HFFc6 (cell line): ENCODE measurements around the gene ITM2C. TPM values are rescaled to one million over a fixed set of nuclear protein-coding genes. Genes with fewer than 3 reads are reported as not detected.

Experiments used
- DNase-seq: peaks from one replicate; pipeline ENCODE4 v3.0.0-alpha.2; 2018
- H3K27ac Mint-ChIP-seq: 2 replicates; pipeline ENCODE4 v1.8.0; 2020; ENCODE audit warnings: mild to moderate bottlenecking, mixed read lengths
- H3K27me3 Mint-ChIP-seq: 2 replicates; pipeline ENCODE4 v1.8.0; 2021; ENCODE audit warnings: mild to moderate bottlenecking, moderate library complexity, mixed read lengths; ENCODE audit not compliant: insufficient read depth
- H3K36me3 Mint-ChIP-seq: 2 replicates; pipeline ENCODE4 v1.8.0; 2021; ENCODE audit warnings: low read depth, mixed read lengths
- H3K4me1 Mint-ChIP-seq: 2 replicates; pipeline ENCODE4 v1.8.0; 2020; ENCODE audit warnings: low read depth, mixed read lengths
- H3K4me3 Mint-ChIP-seq: 2 replicates; pipeline ENCODE4 v1.8.0; 2020; ENCODE audit warnings: mild to moderate bottlenecking, moderate library complexity, mixed read lengths
- H3K9me3 Mint-ChIP-seq: 2 replicates; pipeline ENCODE4 v1.8.0; 2020; ENCODE audit warnings: mild to moderate bottlenecking, mixed read lengths
- CTCF ChIP-seq: fragments of 200-600 bp; sonication (generic); IDR thresholded peaks from 2 replicates; pipeline ENCODE4 v1.5.0; 2021; ENCODE audit warnings: antibody characterized with exemption, mild to moderate bottlenecking
- total RNA-seq, 6 experiments: library from RNA; stranded (reverse); fragmentation: NEBNext Ultra II Directional; extraction: Animal tissue kit (Norgen Biotek cat#: 25700); gene quantifications; 2 replicates in 1 of 6; 3 replicates in 5 of 6; pipeline ENCODE4 v1.2.3, GENCODE V29; 2021

ITM2C gene
- total RNA-seq, 6 experiments from 2014 or later: 28.1 to 53.8 (median 29.4) TPM

GRCh38 chr2:230921806-230922595 lies 57.3 kb downstream of the ITM2C start:
- no peak overlapping the region for H3K4me3 Mint-ChIP-seq
- H3K4me1 Mint-ChIP-seq: peaks cover 6% of the 10 kb centered on the region; the same call in 1 of the 2 replicates
- no peaks in the 10 kb centered on the region for H3K36me3 Mint-ChIP-seq
- no peak for TF ChIP-seq CTCF
- no peak for DNase-seq
- peaks cover 51% of the 10 kb centered on the region for H3K27me3 Mint-ChIP-seq
- H3K9me3 Mint-ChIP-seq: no peaks in the 10 kb centered on the region
- no peak overlapping the region for H3K27ac Mint-ChIP-seq

GRCh38 chr2:230922951-230923717 lies 58.4 kb downstream of the ITM2C start:
- H3K4me3 Mint-ChIP-seq: no peak overlapping the region
- TF ChIP-seq CTCF: no peak
- no peak for DNase-seq
- H3K9me3 Mint-ChIP-seq: no peaks in the 10 kb centered on the region
- H3K27ac Mint-ChIP-seq: no peak overlapping the region
- no peaks in the 10 kb centered on the region for H3K36me3 Mint-ChIP-seq
- H3K27me3 Mint-ChIP-seq: peaks cover 56% of the 10 kb centered on the region
- peaks cover 6% of the 10 kb centered on the region; the same call in 1 of the 2 replicates for H3K4me1 Mint-ChIP-seq

GRCh38 chr2:230924092-230924469 lies 59.3 kb downstream of the ITM2C start:
- H3K36me3 Mint-ChIP-seq: no peaks in the 10 kb centered on the region
- no peaks in the 10 kb centered on the region for H3K9me3 Mint-ChIP-seq
- H3K27ac Mint-ChIP-seq: no peak overlapping the region
- TF ChIP-seq CTCF: no peak
- no peak for DNase-seq
- H3K27me3 Mint-ChIP-seq: peaks cover 57% of the 10 kb centered on the region
- no peak overlapping the region for H3K4me3 Mint-ChIP-seq
- peaks cover 6% of the 10 kb centered on the region; the same call in 1 of the 2 replicates for H3K4me1 Mint-ChIP-seq

- no peaks in the 10 kb centered on the region for H3K9me3 Mint-ChIP-seq
- H3K36me3 Mint-ChIP-seq: no peaks in the 10 kb centered on the region
- DNase-seq: no peak
- H3K4me1 Mint-ChIP-seq: peaks cover 6% of the 10 kb centered on the region; the same call in 1 of the 2 replicates
- no peak within 1 kb of the TSS for H3K27ac Mint-ChIP-seq
- H3K27me3 Mint-ChIP-seq: peaks cover 61% of the 10 kb centered on the region
- TF ChIP-seq CTCF: 0 out of 2 replicates have a peak, but pooled peaks have one; percentile 21
- no peak within 1 kb of the TSS for H3K4me3 Mint-ChIP-seq
Observed at GRCh38 chr2:230924470-230925341, 60.0 kb downstream of the ITM2C start, which contains the start of gene GPR55. TSS of gene GPR55 (minus strand) at chr2:230925242. CDS start at chr2:230910962, 14,280 bp downstream.

DNA sequence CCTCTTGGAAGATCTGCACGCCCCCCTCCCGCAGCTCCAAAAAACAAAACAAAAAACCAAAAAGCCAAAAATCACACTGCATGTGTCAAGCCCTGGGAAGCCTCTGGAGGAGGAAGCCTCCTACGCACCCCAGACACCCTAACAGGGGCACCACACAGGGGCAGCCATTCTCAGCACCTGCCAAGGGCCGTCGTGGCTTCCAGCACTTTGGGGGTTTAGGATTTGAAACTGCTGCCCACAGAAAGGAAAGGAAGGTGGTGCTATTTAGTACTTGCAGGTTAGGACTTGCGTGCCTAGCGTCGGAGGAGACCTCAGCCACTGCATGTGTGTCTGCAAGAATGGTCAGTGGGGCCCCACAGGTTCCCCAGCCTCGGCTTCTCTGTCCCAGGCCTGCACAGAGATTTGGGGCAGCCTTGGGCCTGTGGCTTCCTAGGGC lies 60.7 kb downstream of the ITM2C start:
- TF ChIP-seq CTCF: no peak
- Mint-ChIP-seq H3K27ac (no peak overlapping the region), H3K4me1 (peaks cover 6% of the 10 kb centered on the region; the same call in 1 of the 2 replicates), H3K36me3 (no peaks in the 10 kb centered on the region), H3K27me3 (peaks cover 59% of the 10 kb centered on the region), H3K4me3 (no peak overlapping the region), H3K9me3 (no peaks in the 10 kb centered on the region)
- DNase-seq: no peak
